Measurements from ENCODE around the gene MED26. TPM values are rescaled to one million over a fixed set of nuclear protein-coding genes. Genes with fewer than 3 reads are reported as not detected.

The MED26 gene
- total and polyA plus RNA-seq, 9 of the 15 experiments (the other 6 are each of a cell fraction or from before 2014, with no cell fraction given): 0.71 to 15.1 (median 6.2) TPM

DNA sequence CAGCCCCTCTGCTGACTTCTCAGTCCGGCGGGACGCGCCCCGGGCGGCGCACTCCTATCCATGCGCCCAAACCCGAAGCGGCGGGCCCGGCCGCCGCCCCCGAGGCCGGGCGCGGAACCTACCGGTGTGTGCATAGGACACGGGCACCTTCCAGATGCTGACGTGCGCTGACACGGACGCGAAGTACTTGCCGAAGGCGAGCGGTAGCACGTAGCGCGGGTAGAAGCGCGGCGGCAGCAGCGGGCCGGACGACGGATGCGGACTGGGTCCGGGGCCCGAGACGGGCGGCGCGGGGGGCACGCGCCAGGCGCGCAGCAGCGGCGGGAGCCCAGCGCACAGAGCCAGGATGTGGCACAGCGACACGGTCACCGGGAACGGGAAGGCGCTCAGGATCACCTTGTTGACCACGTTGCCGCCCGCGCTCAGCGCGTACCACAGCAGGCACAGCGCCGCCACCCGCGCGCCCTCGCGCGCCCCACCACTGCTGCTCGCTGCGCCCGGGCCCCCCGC is 56.1 kb downstream of the MED26 start (continued):
- TF ChIP-seq, protein P1, sequence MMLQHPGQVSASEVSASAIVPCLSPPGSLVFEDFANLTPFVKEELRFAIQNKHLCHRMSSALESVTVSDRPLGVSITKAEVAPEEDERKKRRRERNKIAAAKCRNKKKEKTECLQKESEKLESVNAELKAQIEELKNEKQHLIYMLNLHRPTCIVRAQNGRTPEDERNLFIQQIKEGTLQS (IDR thresholded peaks at IDR 0.05): no peak
- TF ChIP-seq, protein P1 (CRISPR knock-in tag; conservative IDR thresholded peaks at IDR 0.05): no peak
- TF ChIP-seq, protein P2, sequence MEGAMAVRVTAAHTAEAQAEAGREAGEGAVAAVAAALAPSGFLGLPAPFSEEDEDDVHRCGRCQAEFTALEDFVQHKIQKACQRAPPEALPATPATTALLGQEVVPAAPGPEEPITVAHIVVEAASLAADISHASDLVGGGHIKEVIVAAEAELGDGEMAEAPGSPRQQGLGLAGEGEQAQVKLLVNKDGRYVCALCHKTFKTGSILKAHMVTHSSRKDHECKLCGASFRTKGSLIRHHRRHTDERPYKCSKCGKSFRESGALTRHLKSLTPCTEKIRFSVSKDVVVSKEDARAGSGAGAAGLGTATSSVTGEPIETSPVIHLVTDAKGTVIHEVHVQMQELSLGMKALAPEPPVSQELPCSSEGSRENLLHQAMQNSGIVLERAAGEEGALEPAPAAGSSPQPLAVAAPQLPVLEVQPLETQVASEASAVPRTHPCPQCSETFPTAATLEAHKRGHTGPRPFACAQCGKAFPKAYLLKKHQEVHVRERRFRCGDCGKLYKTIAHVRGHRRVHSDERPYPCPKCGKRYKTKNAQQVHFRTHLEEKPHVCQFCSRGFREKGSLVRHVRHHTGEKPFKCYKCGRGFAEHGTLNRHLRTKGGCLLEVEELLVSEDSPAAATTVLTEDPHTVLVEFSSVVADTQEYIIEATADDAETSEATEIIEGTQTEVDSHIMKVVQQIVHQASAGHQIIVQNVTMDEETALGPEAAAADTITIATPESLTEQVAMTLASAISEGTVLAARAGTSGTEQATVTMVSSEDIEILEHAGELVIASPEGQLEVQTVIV (CRISPR knock-in tag; IDR thresholded peaks at IDR 0.05; ENCODE audit: borderline replicate concordance): no peak
- TF ChIP-seq HDAC6 (IDR thresholded peaks at IDR 0.05; ENCODE audit: low read depth, low read length) (no peak), TCF7 (IDR thresholded peaks at IDR 0.05; ENCODE audit: borderline replicate concordance) (no peak), SMAD4 (CRISPR knock-in tag; conservative IDR thresholded peaks at IDR 0.05) (peak; percentile 61), KDM1A (IDR thresholded peaks at IDR 0.05) (no peak), HNRNPLL (IDR thresholded peaks at IDR 0.05; ENCODE audit: low read depth, low read length, poor library complexity, severe bottlenecking) (no peak), MAFK (IDR thresholded peaks at IDR 0.05; ENCODE audit: low read length) (no peak), PHF20 (IDR thresholded peaks at IDR 0.05; ENCODE audit: partially characterized antibody) (no peak), PRPF4 (IDR thresholded peaks at IDR 0.05; ENCODE audit: insufficient read depth, low read depth, low read length, poor library complexity, severe bottlenecking) (no peak), HDAC8 (tag; IDR thresholded peaks at IDR 0.05) (no peak), SREBF1 (IDR thresholded peaks at IDR 0.05; ENCODE audit: borderline replicate concordance, low read depth, low read length) (no peak), PHF8 (IDR thresholded peaks at IDR 0.05; ENCODE audit: borderline replicate concordance, low read length) (peak; percentile 89; the same call in 1 of the 2 replicates), SREBF2 (CRISPR knock-in tag; IDR thresholded peaks at IDR 0.05) (no peak), SMARCB1 (IDR thresholded peaks at IDR 0.05; ENCODE audit: insufficient read length, low read depth) (no peak)
- TF ChIP-seq, protein P3, sequence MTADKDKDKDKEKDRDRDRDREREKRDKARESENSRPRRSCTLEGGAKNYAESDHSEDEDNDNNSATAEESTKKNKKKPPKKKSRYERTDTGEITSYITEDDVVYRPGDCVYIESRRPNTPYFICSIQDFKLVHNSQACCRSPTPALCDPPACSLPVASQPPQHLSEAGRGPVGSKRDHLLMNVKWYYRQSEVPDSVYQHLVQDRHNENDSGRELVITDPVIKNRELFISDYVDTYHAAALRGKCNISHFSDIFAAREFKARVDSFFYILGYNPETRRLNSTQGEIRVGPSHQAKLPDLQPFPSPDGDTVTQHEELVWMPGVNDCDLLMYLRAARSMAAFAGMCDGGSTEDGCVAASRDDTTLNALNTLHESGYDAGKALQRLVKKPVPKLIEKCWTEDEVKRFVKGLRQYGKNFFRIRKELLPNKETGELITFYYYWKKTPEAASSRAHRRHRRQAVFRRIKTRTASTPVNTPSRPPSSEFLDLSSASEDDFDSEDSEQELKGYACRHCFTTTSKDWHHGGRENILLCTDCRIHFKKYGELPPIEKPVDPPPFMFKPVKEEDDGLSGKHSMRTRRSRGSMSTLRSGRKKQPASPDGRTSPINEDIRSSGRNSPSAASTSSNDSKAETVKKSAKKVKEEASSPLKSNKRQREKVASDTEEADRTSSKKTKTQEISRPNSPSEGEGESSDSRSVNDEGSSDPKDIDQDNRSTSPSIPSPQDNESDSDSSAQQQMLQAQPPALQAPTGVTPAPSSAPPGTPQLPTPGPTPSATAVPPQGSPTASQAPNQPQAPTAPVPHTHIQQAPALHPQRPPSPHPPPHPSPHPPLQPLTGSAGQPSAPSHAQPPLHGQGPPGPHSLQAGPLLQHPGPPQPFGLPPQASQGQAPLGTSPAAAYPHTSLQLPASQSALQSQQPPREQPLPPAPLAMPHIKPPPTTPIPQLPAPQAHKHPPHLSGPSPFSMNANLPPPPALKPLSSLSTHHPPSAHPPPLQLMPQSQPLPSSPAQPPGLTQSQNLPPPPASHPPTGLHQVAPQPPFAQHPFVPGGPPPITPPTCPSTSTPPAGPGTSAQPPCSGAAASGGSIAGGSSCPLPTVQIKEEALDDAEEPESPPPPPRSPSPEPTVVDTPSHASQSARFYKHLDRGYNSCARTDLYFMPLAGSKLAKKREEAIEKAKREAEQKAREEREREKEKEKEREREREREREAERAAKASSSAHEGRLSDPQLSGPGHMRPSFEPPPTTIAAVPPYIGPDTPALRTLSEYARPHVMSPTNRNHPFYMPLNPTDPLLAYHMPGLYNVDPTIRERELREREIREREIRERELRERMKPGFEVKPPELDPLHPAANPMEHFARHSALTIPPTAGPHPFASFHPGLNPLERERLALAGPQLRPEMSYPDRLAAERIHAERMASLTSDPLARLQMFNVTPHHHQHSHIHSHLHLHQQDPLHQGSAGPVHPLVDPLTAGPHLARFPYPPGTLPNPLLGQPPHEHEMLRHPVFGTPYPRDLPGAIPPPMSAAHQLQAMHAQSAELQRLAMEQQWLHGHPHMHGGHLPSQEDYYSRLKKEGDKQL (CRISPR knock-in tag; IDR thresholded peaks at IDR 0.05; ENCODE audit: borderline replicate concordance): no peak
- TF ChIP-seq, protein P4, sequence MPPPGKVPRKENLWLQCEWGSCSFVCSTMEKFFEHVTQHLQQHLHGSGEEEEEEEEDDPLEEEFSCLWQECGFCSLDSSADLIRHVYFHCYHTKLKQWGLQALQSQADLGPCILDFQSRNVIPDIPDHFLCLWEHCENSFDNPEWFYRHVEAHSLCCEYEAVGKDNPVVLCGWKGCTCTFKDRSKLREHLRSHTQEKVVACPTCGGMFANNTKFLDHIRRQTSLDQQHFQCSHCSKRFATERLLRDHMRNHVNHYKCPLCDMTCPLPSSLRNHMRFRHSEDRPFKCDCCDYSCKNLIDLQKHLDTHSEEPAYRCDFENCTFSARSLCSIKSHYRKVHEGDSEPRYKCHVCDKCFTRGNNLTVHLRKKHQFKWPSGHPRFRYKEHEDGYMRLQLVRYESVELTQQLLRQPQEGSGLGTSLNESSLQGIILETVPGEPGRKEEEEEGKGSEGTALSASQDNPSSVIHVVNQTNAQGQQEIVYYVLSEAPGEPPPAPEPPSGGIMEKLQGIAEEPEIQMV (tag; conservative IDR thresholded peaks at IDR 0.05; ENCODE audit: low read depth): no peak

Data from K562 (cell line).